Common myeloid progenitor, CD34-positive (primary cell): ENCODE measurements around the gene DDHD1.

Experiments used
- CTCF ChIA-PET: fragments of 350-600 bp; sonication (Branson Sonifier 250); formaldehyde crosslinking; loops from one replicate; lab custom pipeline; 2021; ENCODE audit warnings: antibody characterized with exemption; lab: Charles Lee
- POLR2A ChIA-PET: fragments of 350-600 bp; sonication (Branson Sonifier 250); formaldehyde crosslinking; loops from one replicate; lab custom pipeline; 2021; ENCODE audit warnings: antibody characterized with exemption; lab: Charles Lee
- DNase-seq, 3 donors: peaks; one replicate each; pipeline versions ENCODE4 v3.0.0 to v3.0.0-alpha.2; 2013
- H3K27ac ChIP-seq, 2 experiments: 1 replicate in 1 of 2; 2 replicates in 1 of 2; pipeline ENCODE4 v1.7.0; 2013; ENCODE audit warnings: inconsistent platforms in 2 of 2, low read length in 2 of 2, mild to moderate bottlenecking in 2 of 2, low read depth in 1 of 2, moderate library complexity in 1 of 2; ENCODE audit not compliant: severe bottlenecking in 2 of 2, insufficient read depth in 1 of 2, poor library complexity in 1 of 2
- H3K27me3 ChIP-seq, 5 experiments: replicated peaks in 2 of 5; 1 replicate in 3 of 5; 2 replicates in 2 of 5; pipeline versions ENCODE4 v1.6.1 to v1.7.0; 2013; ENCODE audit warnings: low read length in 4 of 5, mild to moderate bottlenecking in 2 of 5, moderate library complexity in 2 of 5, inconsistent platforms in 1 of 5; ENCODE audit not compliant: insufficient read depth in 5 of 5, control insufficient read depth in 4 of 5
- H3K36me3 ChIP-seq, 4 experiments: 1 replicate in 2 of 4; 2 replicates in 2 of 4; pipeline versions ENCODE4 v1.6.1 to v1.7.0; 2013; ENCODE audit warnings: low read length in 3 of 4, control low read depth in 1 of 4, mild to moderate bottlenecking in 1 of 4; ENCODE audit not compliant: control insufficient read depth in 4 of 4, insufficient read depth in 4 of 4
- H3K4me1 ChIP-seq, 4 experiments: 1 replicate in 3 of 4; 2 replicates in 1 of 4; pipeline versions ENCODE4 v1.6.1 to v1.7.1; 2013; ENCODE audit warnings: low read length in 3 of 4, mild to moderate bottlenecking in 3 of 4, control low read depth in 1 of 4, inconsistent platforms in 1 of 4, moderate library complexity in 1 of 4; ENCODE audit not compliant: control insufficient read depth in 4 of 4, insufficient read depth in 4 of 4; ENCODE audit errors: control extremely low read depth in 1 of 4
- H3K4me3 ChIP-seq, 7 experiments: 1 replicate in 4 of 7; 2 replicates in 3 of 7; pipeline versions ENCODE4 v1.5.1 to v1.7.0; 2013; ENCODE audit warnings: mild to moderate bottlenecking in 7 of 7, low read length in 6 of 7, moderate library complexity in 6 of 7, inconsistent platforms in 2 of 7, low read depth in 2 of 7, control low read depth in 1 of 7; ENCODE audit not compliant: insufficient read depth in 4 of 7, control insufficient read depth in 1 of 7; ENCODE audit errors: extremely low read depth in 1 of 7
- H3K9me3 ChIP-seq, 5 experiments: 1 replicate in 4 of 5; 2 replicates in 1 of 5; pipeline versions ENCODE4 v1.6.1 to v1.7.1; 2013; ENCODE audit warnings: low read length in 4 of 5, mild to moderate bottlenecking in 2 of 5, inconsistent platforms in 1 of 5, low read depth in 1 of 5, moderate library complexity in 1 of 5; ENCODE audit not compliant: control insufficient read depth in 4 of 5, insufficient read depth in 2 of 5; ENCODE audit errors: control extremely low read depth in 1 of 5
- WGBS: methylation state at CpG from one replicate; pipeline ENCODE4 v1.1.5; 2013; ENCODE audit not compliant: insufficient coverage; 5-methylcytosine and 5-hydroxymethylcytosine counted together

DDHD1 gene

DNA sequence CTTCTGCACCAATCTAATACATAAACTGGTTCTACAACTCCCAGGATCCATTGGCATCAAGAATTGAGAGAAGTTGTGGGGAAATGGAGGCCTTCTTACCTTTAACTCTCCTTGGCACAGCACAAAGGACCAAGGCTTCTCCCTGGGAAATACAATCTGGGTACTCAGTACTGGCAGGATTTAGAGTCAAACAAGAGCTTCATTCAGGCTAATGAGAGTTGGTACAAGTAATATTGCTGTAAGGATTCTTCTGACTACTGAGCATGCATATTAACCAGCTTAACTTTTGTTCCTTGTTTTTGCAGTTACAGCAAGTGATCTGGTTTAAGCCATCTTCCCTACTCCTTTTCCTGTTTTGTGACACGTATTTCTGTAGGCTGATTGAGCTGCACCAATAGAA is 126.1 kb downstream of the DDHD1 start:
- CTCF ChIA-PET = no interaction called here
- no peak overlapping the region for H3K27ac ChIP-seq
- H3K36me3 ChIP-seq = no peaks in the 10 kb centered on the region
- no peaks in the 10 kb centered on the region for H3K4me1 ChIP-seq
- no peak overlapping the region for H3K4me3 ChIP-seq
- POLR2A ChIA-PET = interaction anchor here (0.5 kb wide), 1 partner anchor 207 kb away, joined by 3 read pairs; no protein-coding TSS in a partner anchor
- no peaks in the 10 kb centered on the region for H3K27me3 ChIP-seq
- WGBS = no CpG with 5 or more reads among the region's 1 CpG
- H3K9me3 ChIP-seq = no peaks in the 10 kb centered on the region
- no peak for DNase-seq

GRCh38 chr14:53023325-53023724 is 129.8 kb downstream of the DDHD1 start:
- POLR2A ChIA-PET = no interaction called here
- no peak for DNase-seq
- Histone ChIP-seq H3K4me3 (no peak overlapping the region), H3K36me3 (no peaks in the 10 kb centered on the region), H3K4me1 (no peaks in the 10 kb centered on the region), H3K9me3 (no peaks in the 10 kb centered on the region), H3K27me3 (no peaks in the 10 kb centered on the region), H3K27ac (no peak overlapping the region)
- CTCF ChIA-PET = interaction anchor here (0.9 kb wide), 1 partner anchor 272 kb away, joined by 4 read pairs; no protein-coding TSS in a partner anchor
- WGBS = 100% methylated on average over 2 of the region's 3 CpGs

- H3K27me3 ChIP-seq = no peaks in the 10 kb centered on the region
- no peaks in the 10 kb centered on the region for H3K9me3 ChIP-seq
- no peak overlapping the region for H3K4me3 ChIP-seq
- DNase-seq = no peak
- CTCF ChIA-PET = interaction anchor here (0.7 to 0.9 kb wide), 2 partner anchors 54 to 273 kb away, joined by 3 to 4 read pairs; no protein-coding TSS in a partner anchor
- H3K27ac ChIP-seq = no peak overlapping the region
- POLR2A ChIA-PET = no interaction called here
- H3K36me3 ChIP-seq = no peaks in the 10 kb centered on the region
- no peaks in the 10 kb centered on the region for H3K4me1 ChIP-seq
- no CpG with 5 or more reads among the region's 3 CpGs for WGBS
These were observed 130.5 kb downstream of the DDHD1 start for GRCh38 chr14:53022593-53022992.

DNA sequence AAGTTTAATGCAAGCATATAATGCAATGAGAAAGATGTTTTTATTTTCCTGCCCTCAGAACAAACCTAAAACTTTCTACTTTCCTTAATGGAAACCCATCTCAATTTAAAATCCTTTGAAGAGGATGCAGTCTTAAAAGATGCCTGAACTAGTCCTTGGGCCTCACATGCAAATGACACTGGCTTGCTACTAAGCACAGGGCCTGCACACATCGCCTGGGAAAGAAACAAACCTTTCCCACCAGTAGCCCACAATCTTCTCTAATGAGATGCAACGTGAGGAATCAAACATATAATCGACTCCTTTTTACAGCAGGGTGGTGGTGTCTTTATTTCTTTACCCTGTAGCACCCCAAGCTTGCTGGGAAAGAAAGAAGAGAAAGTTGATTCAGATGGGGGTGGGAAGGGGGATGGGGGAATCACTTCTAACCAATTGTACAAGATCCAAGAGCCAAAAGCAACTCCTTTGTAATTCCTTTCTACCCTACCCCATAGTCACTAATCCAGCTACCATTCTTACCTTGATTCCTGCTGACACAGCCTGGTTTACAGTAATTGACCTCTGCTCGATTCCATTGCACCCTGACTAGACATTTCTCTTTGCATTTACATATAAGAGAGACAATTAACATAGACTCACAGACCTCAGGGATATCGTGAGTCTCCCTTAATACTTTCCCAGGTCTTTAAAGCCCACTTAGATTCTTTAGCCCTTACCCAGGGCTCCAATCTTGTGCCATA is 132.8 kb downstream of the DDHD1 start:
- CTCF ChIA-PET = interaction anchor here (0.9 kb wide), 1 partner anchor 305 kb away, joined by 3 read pairs; no protein-coding TSS in a partner anchor
- POLR2A ChIA-PET = no interaction called here
- Histone ChIP-seq H3K27me3 (no peaks in the 10 kb centered on the region), H3K4me3 (no peak overlapping the region), H3K9me3 (no peaks in the 10 kb centered on the region), H3K36me3 (no peaks in the 10 kb centered on the region), H3K27ac (no peak overlapping the region), H3K4me1 (no peaks in the 10 kb centered on the region)
- no peak for DNase-seq
- 84% methylated on average over 3 of the region's 5 CpGs for WGBS

DNA sequence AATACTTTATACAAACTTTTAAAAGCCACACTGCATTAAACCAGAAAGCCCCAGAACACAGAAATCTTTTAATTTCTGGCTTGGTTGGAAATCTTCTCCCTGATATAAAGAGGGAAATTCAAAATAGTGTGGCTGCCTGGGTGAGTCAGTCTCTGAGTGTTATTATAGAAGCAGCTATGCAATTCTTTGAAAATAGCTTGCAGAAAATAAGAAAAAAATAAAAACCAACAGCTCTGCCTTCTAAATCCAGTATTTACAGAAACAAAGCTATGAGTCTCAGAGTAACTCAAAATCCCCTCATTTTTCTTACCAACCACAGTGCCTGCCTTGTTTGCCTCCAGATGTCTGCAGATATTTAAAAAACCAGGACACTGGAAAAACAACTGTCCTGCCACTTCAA is 133.7 kb downstream of the DDHD1 start:
- Histone ChIP-seq H3K9me3 (no peaks in the 10 kb centered on the region), H3K4me1 (no peaks in the 10 kb centered on the region), H3K27ac (no peak overlapping the region), H3K27me3 (no peaks in the 10 kb centered on the region), H3K4me3 (no peak overlapping the region), H3K36me3 (no peaks in the 10 kb centered on the region)
- ChIA-PET POLR2A (no interaction called here), CTCF (no interaction called here)
- no peak for DNase-seq

DNA sequence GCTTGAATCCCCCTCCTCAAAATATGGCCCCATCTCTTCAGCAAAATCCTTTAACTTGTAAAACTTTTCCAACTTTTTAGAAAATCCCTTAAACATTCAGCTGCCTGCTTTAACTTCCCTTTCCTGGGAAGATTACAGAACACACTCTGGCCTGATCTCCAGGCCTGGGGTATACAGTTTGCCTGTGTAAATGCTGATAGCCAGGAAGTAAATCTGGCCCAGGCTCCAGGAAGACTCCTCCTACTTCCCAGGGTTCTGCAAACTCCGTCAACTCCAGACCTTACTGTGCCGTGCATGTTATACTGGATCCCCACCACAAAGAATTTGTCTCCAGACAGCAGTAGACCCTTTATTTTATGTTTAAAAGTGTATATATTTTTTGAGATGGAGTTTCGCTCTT is 135.3 kb downstream of the DDHD1 start:
- ChIA-PET CTCF (no interaction called here), POLR2A (no interaction called here)
- no peak overlapping the region for H3K4me3 ChIP-seq
- H3K9me3 ChIP-seq = no peaks in the 10 kb centered on the region
- H3K36me3 ChIP-seq = no peaks in the 10 kb centered on the region
- H3K27ac ChIP-seq = no peak overlapping the region
- WGBS = 100% methylated on average over 1 of the region's 3 CpGs
- DNase-seq = no peak
- H3K27me3 ChIP-seq = no peaks in the 10 kb centered on the region
- H3K4me1 ChIP-seq = no peaks in the 10 kb centered on the region

- no peak for DNase-seq
- CTCF ChIA-PET = no interaction called here
- Histone ChIP-seq H3K9me3 (no peaks in the 10 kb centered on the region), H3K4me1 (no peaks in the 10 kb centered on the region), H3K4me3 (no peak overlapping the region), H3K36me3 (no peaks in the 10 kb centered on the region), H3K27me3 (no peaks in the 10 kb centered on the region), H3K27ac (no peak overlapping the region)
- POLR2A ChIA-PET = no interaction called here
These were observed 136.2 kb downstream of the DDHD1 start for GRCh38 chr14:53016919-53017318.
